GM23338 (cell line): Measurements from ENCODE around the gene TBC1D7. TPM values are rescaled to one million over a fixed set of nuclear protein-coding genes. Genes with fewer than 3 reads are reported as not detected.

Experiments used
- CREB1 ChIP-seq: fragments of 250-450 bp; sonication (Bioruptor Pico); IDR thresholded peaks from 2 replicates; pipeline ENCODE4 v1.5.0; 2020; ENCODE audit warnings: low read depth, mild to moderate bottlenecking, moderate library complexity
- EZH2 ChIP-seq: fragments of 200-600 bp; sonication (generic); IDR thresholded peaks from one replicate; pipeline ENCODE4 v1.8.0; 2017; ENCODE audit warnings: antibody characterized with exemption, mild to moderate bottlenecking, low read depth; ENCODE audit not compliant: unreplicated experiment
- NANOG ChIP-seq: IDR thresholded peaks from 2 replicates; pipeline ENCODE4 v1.6.1; 2016; ENCODE audit warnings: antibody characterized with exemption, borderline replicate concordance
- POLR2AphosphoS5 ChIP-seq: IDR thresholded peaks from 2 replicates; pipeline ENCODE4 v1.6.1; 2016; ENCODE audit warnings: antibody characterized with exemption, low read depth
- STAT1 ChIP-seq: IDR thresholded peaks from one replicate; pipeline ENCODE4 v1.6.1; 2016; ENCODE audit warnings: antibody characterized with exemption; ENCODE audit not compliant: unreplicated experiment
- ZNF114 ChIP-seq: fragments of 250-450 bp; sonication (Bioruptor Pico); IDR thresholded peaks from 2 replicates; pipeline ENCODE4 v1.5.0; 2020; ENCODE audit warnings: mild to moderate bottlenecking, moderate library complexity
- polyA plus RNA-seq: library from polyadenylated mRNA; unstranded; fragments of >200 nt; fragmentation: Nextera tagmentation; extraction: Ambion mirVana; gene quantifications from 2 replicates; pipeline ENCODE4 v1.2.1, GENCODE V29; 2016
- total RNA-seq: library from RNA; depleted of rRNA; stranded (reverse); fragments of >200 nt; shearing (Covaris generic); gene quantifications from 2 replicates; pipeline ENCODE4 v1.2.3, GENCODE V29; 2014
- TF ChIP-seq, protein P1 (sequence below): fragments of 250-450 bp; sonication (Bioruptor Pico); IDR thresholded peaks from 2 replicates; pipeline ENCODE4 v1.5.0; 2020; ENCODE audit warnings: mild to moderate bottlenecking, moderate library complexity
- TF ChIP-seq, protein P2 (sequence below), 2 experiments: fragments of 200-600 bp in 1 of 2; sonication (generic) in 1 of 2; conservative IDR thresholded peaks; 2 replicates each; pipeline versions ENCODE4 v1.5.1 to v1.6.1; 2016 to 2017; ENCODE audit warnings: antibody characterized with exemption in 2 of 2, low read depth in 2 of 2, mild to moderate bottlenecking in 2 of 2, moderate library complexity in 1 of 2
- TF ChIP-seq, protein P3 (sequence below): IDR thresholded peaks from 2 replicates; pipeline ENCODE4 v1.6.1; 2016; ENCODE audit warnings: antibody characterized with exemption

Gene TBC1D7
- total and polyA plus RNA-seq, 2 experiments from 2014 or later = 62.0 to 70.4 TPM

DNA sequence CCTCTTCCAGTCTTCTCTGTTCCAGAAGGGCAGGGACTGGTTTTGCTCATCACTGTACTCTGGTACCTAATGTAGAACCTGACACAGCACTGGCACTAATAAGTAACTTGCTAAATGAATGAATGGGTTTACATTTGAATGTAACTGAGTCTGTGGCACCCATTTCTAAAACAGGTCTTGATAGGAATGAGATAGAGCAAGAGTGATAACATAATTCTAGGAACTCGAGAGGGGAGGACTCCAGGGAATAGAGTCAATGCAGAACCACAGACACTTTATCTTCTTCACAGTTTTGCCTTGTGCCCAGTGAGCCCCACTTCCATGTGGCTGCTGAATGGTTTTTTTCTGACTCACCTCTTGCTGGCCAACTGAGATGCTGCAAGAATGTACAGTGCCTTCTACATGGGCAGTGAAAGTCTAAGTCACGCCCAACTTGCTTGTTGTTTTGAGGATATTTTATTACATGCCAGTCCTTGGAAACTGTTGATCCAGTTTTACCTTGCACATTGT is 61.1 kb downstream of the TBC1D7 start (continued):
- TF ChIP-seq, protein P1, sequence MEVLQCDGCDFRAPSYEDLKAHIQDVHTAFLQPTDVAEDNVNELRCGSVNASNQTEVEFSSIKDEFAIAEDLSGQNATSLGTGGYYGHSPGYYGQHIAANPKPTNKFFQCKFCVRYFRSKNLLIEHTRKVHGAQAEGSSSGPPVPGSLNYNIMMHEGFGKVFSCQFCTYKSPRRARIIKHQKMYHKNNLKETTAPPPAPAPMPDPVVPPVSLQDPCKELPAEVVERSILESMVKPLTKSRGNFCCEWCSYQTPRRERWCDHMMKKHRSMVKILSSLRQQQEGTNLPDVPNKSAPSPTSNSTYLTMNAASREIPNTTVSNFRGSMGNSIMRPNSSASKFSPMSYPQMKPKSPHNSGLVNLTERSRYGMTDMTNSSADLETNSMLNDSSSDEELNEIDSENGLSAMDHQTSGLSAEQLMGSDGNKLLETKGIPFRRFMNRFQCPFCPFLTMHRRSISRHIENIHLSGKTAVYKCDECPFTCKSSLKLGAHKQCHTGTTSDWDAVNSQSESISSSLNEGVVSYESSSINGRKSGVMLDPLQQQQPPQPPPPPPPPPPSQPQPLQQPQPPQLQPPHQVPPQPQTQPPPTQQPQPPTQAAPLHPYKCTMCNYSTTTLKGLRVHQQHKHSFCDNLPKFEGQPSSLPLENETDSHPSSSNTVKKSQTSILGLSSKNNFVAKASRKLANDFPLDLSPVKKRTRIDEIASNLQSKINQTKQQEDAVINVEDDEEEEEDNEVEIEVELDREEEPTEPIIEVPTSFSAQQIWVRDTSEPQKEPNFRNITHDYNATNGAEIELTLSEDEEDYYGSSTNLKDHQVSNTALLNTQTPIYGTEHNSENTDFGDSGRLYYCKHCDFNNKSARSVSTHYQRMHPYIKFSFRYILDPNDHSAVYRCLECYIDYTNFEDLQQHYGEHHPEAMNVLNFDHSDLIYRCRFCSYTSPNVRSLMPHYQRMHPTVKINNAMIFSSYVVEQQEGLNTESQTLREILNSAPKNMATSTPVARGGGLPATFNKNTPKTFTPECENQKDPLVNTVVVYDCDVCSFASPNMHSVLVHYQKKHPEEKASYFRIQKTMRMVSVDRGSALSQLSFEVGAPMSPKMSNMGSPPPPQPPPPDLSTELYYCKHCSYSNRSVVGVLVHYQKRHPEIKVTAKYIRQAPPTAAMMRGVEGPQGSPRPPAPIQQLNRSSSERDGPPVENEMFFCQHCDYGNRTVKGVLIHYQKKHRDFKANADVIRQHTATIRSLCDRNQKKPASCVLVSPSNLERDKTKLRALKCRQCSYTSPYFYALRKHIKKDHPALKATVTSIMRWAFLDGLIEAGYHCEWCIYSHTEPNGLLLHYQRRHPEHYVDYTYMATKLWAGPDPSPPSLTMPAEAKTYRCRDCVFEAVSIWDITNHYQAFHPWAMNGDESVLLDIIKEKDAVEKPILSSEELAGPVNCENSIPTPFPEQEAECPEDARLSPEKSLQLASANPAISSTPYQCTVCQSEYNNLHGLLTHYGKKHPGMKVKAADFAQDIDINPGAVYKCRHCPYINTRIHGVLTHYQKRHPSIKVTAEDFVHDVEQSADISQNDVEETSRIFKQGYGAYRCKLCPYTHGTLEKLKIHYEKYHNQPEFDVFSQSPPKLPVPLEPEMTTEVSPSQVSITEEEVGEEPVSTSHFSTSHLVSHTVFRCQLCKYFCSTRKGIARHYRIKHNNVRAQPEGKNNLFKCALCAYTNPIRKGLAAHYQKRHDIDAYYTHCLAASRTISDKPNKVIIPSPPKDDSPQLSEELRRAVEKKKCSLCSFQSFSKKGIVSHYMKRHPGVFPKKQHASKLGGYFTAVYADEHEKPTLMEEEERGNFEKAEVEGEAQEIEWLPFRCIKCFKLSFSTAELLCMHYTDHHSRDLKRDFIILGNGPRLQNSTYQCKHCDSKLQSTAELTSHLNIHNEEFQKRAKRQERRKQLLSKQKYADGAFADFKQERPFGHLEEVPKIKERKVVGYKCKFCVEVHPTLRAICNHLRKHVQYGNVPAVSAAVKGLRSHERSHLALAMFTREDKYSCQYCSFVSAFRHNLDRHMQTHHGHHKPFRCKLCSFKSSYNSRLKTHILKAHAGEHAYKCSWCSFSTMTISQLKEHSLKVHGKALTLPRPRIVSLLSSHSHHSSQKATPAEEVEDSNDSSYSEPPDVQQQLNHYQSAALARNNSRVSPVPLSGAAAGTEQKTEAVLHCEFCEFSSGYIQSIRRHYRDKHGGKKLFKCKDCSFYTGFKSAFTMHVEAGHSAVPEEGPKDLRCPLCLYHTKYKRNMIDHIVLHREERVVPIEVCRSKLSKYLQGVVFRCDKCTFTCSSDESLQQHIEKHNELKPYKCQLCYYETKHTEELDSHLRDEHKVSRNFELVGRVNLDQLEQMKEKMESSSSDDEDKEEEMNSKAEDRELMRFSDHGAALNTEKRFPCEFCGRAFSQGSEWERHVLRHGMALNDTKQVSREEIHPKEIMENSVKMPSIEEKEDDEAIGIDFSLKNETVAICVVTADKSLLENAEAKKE (CRISPR knock-in tag) = no peak
- TF ChIP-seq EZH2 = no peak
- TF ChIP-seq CREB1 (CRISPR knock-in tag) = no peak
- TF ChIP-seq NANOG = no peak
- no peak for TF ChIP-seq STAT1
- TF ChIP-seq, protein P2, sequence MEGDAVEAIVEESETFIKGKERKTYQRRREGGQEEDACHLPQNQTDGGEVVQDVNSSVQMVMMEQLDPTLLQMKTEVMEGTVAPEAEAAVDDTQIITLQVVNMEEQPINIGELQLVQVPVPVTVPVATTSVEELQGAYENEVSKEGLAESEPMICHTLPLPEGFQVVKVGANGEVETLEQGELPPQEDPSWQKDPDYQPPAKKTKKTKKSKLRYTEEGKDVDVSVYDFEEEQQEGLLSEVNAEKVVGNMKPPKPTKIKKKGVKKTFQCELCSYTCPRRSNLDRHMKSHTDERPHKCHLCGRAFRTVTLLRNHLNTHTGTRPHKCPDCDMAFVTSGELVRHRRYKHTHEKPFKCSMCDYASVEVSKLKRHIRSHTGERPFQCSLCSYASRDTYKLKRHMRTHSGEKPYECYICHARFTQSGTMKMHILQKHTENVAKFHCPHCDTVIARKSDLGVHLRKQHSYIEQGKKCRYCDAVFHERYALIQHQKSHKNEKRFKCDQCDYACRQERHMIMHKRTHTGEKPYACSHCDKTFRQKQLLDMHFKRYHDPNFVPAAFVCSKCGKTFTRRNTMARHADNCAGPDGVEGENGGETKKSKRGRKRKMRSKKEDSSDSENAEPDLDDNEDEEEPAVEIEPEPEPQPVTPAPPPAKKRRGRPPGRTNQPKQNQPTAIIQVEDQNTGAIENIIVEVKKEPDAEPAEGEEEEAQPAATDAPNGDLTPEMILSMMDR (conservative IDR thresholded peaks at IDR 0.05; ENCODE audit: low read depth in 2 of 2) = no peak
- TF ChIP-seq ZNF114 (CRISPR knock-in tag) = no peak
- TF ChIP-seq, protein P3, sequence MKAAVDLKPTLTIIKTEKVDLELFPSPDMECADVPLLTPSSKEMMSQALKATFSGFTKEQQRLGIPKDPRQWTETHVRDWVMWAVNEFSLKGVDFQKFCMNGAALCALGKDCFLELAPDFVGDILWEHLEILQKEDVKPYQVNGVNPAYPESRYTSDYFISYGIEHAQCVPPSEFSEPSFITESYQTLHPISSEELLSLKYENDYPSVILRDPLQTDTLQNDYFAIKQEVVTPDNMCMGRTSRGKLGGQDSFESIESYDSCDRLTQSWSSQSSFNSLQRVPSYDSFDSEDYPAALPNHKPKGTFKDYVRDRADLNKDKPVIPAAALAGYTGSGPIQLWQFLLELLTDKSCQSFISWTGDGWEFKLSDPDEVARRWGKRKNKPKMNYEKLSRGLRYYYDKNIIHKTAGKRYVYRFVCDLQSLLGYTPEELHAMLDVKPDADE = no peak
- no peak for TF ChIP-seq POLR2AphosphoS5
